HCT116 (cell line): ENCODE data around the gene CECR2.

Experiments
- EZH2 ChIP-seq: fragments of 200-600 bp; sonication (generic); IDR thresholded peaks from 2 replicates; pipeline ENCODE4 v1.6.1; 2017; ENCODE audit warnings: antibody characterized with exemption, mixed run types
- POLR2A ChIP-seq: IDR thresholded peaks from 2 replicates; pipeline ENCODE4 v1.7.0; 2011; ENCODE audit warnings: borderline replicate concordance; ENCODE audit not compliant: insufficient read depth, insufficient read length; ENCODE audit errors: extremely low read depth
- RAD21 ChIP-seq: IDR thresholded peaks from 2 replicates; pipeline ENCODE4 v1.6.1; 2012; ENCODE audit warnings: low read depth, mild to moderate bottlenecking
- REST ChIP-seq: IDR thresholded peaks from 2 replicates; pipeline ENCODE4 v1.6.1; 2012; ENCODE audit warnings: low read depth
- SP1 ChIP-seq: IDR thresholded peaks from 2 replicates; pipeline ENCODE4 v1.6.1; 2012; ENCODE audit warnings: low read depth
- TF ChIP-seq, protein P1 (sequence below), 3 experiments: fragments of 200-600 bp in 1 of 3; sonication (generic) in 1 of 3; IDR thresholded peaks in 2 of 3; conservative IDR thresholded peaks in 1 of 3; 2 replicates each; pipeline ENCODE4 v1.5.1; 2012 to 2017; ENCODE audit warnings: low read depth in 2 of 3, low read length in 2 of 3, antibody characterized with exemption in 1 of 3, borderline replicate concordance in 1 of 3, control low read depth in 1 of 3, mild to moderate bottlenecking in 1 of 3, mixed read lengths in 1 of 3, mixed run types in 1 of 3, moderate library complexity in 1 of 3; ENCODE audit not compliant: insufficient read depth in 1 of 3

DNA sequence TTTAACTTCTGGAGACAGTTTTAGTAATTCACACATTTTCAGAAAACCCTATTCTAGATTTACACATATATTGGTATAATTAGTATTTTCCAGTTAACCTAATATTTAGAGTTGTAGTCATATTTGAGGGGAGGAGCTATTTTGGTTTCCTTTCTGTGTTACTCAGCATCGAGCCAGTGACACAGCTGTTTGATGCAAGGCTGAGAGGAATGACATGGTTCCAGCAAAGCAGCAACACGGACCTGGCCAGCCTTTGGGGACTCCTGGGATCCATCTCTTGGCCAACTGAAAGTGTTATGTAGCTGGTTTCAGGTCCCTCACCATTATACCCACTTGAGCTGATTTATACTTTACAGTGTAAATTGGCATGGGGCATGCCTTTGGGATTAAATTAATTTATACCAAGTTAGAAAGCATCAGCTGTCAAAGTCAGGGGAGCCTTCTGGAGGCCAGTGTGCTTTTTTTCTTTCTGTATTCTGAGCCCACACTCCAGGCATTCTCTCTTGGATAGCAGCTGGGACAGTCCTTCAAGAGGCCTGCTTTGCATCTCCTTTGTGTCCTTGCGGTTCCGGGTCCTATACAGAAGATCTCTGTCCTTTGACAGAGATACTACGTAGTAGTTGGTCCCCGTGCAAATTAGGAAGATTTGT lies 102.8 kb downstream of the CECR2 start:
- TF ChIP-seq REST (no peak), EZH2 (no peak), POLR2A (no peak), RAD21 (no peak), SP1 (no peak)
- TF ChIP-seq, protein P1, sequence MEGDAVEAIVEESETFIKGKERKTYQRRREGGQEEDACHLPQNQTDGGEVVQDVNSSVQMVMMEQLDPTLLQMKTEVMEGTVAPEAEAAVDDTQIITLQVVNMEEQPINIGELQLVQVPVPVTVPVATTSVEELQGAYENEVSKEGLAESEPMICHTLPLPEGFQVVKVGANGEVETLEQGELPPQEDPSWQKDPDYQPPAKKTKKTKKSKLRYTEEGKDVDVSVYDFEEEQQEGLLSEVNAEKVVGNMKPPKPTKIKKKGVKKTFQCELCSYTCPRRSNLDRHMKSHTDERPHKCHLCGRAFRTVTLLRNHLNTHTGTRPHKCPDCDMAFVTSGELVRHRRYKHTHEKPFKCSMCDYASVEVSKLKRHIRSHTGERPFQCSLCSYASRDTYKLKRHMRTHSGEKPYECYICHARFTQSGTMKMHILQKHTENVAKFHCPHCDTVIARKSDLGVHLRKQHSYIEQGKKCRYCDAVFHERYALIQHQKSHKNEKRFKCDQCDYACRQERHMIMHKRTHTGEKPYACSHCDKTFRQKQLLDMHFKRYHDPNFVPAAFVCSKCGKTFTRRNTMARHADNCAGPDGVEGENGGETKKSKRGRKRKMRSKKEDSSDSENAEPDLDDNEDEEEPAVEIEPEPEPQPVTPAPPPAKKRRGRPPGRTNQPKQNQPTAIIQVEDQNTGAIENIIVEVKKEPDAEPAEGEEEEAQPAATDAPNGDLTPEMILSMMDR (IDR thresholded peaks at IDR 0.05 in 2 of 3, conservative IDR thresholded peaks at IDR 0.05 in 1 of 3; ENCODE audit: borderline replicate concordance in 1 of 3, insufficient read depth in 1 of 3, low read depth in 2 of 3, low read length in 2 of 3) = no peak
